ENCODE results near the gene LONRF2. TPM values are rescaled to one million over a fixed set of nuclear protein-coding genes. Genes with fewer than 3 reads are reported as not detected.

LONRF2 gene
- total and polyA plus RNA-seq, 3 experiments from 2014 or later = 0.13 to 0.20 TPM; not detected in 1

DNA sequence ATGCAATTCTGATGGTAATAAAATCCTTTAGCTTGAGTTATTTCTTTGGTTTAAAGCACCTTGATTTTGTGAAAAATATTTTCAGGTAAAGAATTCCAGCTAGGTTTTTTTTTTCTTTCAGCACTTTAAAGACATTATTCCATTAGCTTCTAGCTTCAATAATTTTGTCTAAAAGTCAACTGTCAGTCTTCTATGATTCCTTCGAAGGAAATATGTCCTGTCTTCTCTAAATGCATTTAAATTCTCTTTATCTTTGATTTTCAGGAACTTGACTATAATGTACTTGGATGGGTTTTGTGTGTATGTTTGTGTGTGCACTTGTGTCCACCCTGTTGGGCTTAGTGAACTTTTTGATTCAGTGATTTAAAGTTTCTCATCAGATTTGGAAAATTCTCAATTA, 4.7 kb downstream of the LONRF2 start:
- CTCF ChIA-PET = no interaction called here
- Histone ChIP-seq H3K27ac (ENCODE audit: low read depth, low read length) (no peak overlapping the region), H3K4me3 (ENCODE audit: low read length) (no peak overlapping the region), H3K9me3 (ENCODE audit: low read length) (no peaks in the 10 kb centered on the region), H3K4me1 (ENCODE audit: insufficient read depth, low read length) (no peaks in the 10 kb centered on the region), H3K36me3 (ENCODE audit: insufficient read depth, low read length) (no peaks in the 10 kb centered on the region), H3K27me3 (ENCODE audit: insufficient read depth, low read length, poor library complexity, severe bottlenecking) (peaks cover 2% of the 10 kb centered on the region)
- Mint-ChIP-seq H3K27me3 (peaks cover 29 to 51% of the 10 kb centered on the region in 2 donors), H3K36me3 (no peaks in the 10 kb centered on the region), H3K27ac (no peak overlapping the region), H3K4me3 (no peak overlapping the region), H3K9me3 (peaks cover 6 to 20% (median 15%) of the 10 kb centered on the region in 5 donors), H3K4me1 (peaks cover 0 to 7% (median 0%) of the 10 kb centered on the region in 3 donors)
- no peak for DNase-seq
- POLR2A ChIA-PET = no interaction called here

DNA sequence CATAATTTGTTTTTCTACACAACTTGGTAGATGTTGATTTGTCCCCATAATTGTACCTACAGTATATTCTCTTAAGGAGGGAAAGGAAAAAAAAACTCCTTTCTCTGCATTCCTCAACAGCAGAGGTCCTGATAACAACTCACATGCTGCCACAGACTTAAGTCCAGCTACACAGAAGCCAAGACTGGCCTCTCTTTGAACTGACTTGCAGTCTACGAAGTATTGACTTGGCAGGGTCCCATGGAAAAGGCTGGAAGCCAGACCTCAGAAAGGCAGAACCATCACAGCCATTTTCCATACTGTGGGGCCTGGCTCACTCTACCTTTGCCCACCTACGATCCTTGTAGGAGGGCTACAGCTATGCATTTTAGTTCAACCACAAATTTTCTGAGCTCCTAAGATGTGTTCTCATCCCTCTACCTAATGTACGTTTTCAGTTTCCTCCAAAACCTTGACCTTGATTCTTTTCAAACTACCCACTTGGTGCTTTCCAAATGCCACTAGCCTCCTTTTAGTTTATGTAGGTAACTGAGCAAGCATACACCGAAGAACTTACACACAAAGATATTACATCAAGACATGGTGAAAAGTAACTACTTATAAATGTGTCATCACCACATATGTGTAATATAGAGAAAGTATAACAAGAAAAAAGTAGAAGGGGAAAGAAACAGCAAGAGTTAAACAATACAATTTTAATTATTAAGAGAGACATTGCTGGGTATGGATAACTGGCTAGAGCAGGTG, 12.2 kb downstream of the LONRF2 start:
- no peaks in the 10 kb centered on the region for H3K27me3 ChIP-seq (ENCODE audit: insufficient read depth, low read length, poor library complexity, severe bottlenecking)
- H3K36me3 ChIP-seq (ENCODE audit: insufficient read depth, low read length) = no peaks in the 10 kb centered on the region
- no peak overlapping the region for H3K4me3 ChIP-seq (ENCODE audit: low read length)
- no peaks in the 10 kb centered on the region for H3K4me1 Mint-ChIP-seq
- H3K27ac Mint-ChIP-seq = no peak overlapping the region
- H3K27me3 Mint-ChIP-seq = peaks cover 4 to 27% of the 10 kb centered on the region in 2 donors
- POLR2A ChIA-PET = no interaction called here
- H3K36me3 Mint-ChIP-seq = no peaks in the 10 kb centered on the region
- DNase-seq = no peak
- CTCF ChIA-PET = no interaction called here
- no peak overlapping the region for H3K27ac ChIP-seq (ENCODE audit: low read depth, low read length)
- no peaks in the 10 kb centered on the region for H3K4me1 ChIP-seq (ENCODE audit: insufficient read depth, low read length)
- H3K4me3 Mint-ChIP-seq = no peak overlapping the region
- no peaks in the 10 kb centered on the region for H3K9me3 ChIP-seq (ENCODE audit: low read length)
- H3K9me3 Mint-ChIP-seq = no peaks in the 10 kb centered on the region

DNA sequence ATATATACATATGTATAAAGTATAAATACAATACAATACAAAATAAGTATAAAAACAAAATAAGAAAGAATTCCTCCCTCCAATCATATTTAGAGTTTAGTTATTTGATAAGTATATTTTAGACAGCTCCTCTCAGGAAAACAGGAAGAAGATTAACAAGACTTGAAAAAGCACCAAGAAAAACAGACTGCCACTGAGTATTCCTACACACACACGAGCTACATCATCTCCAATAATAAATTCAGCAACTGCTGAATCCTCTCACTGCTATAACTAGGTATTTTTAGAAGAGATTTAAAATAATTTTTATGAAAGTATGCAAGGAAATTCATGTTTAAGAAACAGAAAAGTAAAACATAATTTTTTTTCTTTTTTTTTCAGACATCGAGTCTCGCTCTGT, 13.0 kb downstream of the LONRF2 start:
- H3K27ac ChIP-seq (ENCODE audit: low read depth, low read length) = no peak overlapping the region
- H3K27ac Mint-ChIP-seq = no peak overlapping the region
- no peaks in the 10 kb centered on the region for H3K4me1 Mint-ChIP-seq
- no peaks in the 10 kb centered on the region for H3K9me3 ChIP-seq (ENCODE audit: low read length)
- no peak overlapping the region for H3K4me3 Mint-ChIP-seq
- H3K27me3 Mint-ChIP-seq = peaks cover 4 to 27% of the 10 kb centered on the region in 2 donors
- no peaks in the 10 kb centered on the region for H3K27me3 ChIP-seq (ENCODE audit: insufficient read depth, low read length, poor library complexity, severe bottlenecking)
- no peak for DNase-seq
- H3K36me3 Mint-ChIP-seq = no peaks in the 10 kb centered on the region
- POLR2A ChIA-PET = no interaction called here
- H3K4me1 ChIP-seq (ENCODE audit: insufficient read depth, low read length) = no peaks in the 10 kb centered on the region
- no peaks in the 10 kb centered on the region for H3K36me3 ChIP-seq (ENCODE audit: insufficient read depth, low read length)
- no peak overlapping the region for H3K4me3 ChIP-seq (ENCODE audit: low read length)
- peaks cover 0 to under 1% (median 0%) of the 10 kb centered on the region in 5 donors for H3K9me3 Mint-ChIP-seq
- CTCF ChIA-PET = no interaction called here

DNA sequence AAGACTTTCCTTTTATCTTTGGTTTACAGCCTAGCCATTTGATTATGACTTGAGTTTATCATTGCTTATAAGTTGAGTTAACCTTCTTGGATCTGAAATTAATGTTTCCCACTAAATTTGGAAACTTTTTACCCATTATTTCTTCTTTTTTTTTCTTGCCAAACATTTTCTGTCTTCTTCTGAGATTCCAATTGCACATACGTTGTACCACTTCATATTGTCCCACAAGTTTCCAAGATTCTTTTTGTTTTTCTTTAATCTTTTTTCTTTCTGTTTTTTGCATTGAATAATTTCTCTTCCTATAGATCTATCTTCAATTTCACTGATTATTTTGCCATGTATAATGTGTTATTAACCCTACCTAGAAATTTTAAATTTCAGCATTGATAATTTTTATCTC, 18.6 kb downstream of the LONRF2 start:
- ChIA-PET CTCF (no interaction called here), POLR2A (no interaction called here)
- H3K27ac Mint-ChIP-seq = no peak overlapping the region
- no peak for DNase-seq
- no peaks in the 10 kb centered on the region for H3K9me3 ChIP-seq (ENCODE audit: low read length)
- no peaks in the 10 kb centered on the region for H3K4me1 Mint-ChIP-seq
- H3K27me3 ChIP-seq (ENCODE audit: insufficient read depth, low read length, poor library complexity, severe bottlenecking) = no peaks in the 10 kb centered on the region
- H3K27ac ChIP-seq (ENCODE audit: low read depth, low read length) = no peak overlapping the region
- H3K4me1 ChIP-seq (ENCODE audit: insufficient read depth, low read length) = no peaks in the 10 kb centered on the region
- H3K36me3 ChIP-seq (ENCODE audit: insufficient read depth, low read length) = no peaks in the 10 kb centered on the region
- no peak overlapping the region for H3K4me3 ChIP-seq (ENCODE audit: low read length)
- H3K9me3 Mint-ChIP-seq = peaks cover 0 to 2% (median 0%) of the 10 kb centered on the region in 5 donors
- no peaks in the 10 kb centered on the region for H3K36me3 Mint-ChIP-seq
- no peak overlapping the region for H3K4me3 Mint-ChIP-seq
- H3K27me3 Mint-ChIP-seq = peaks cover 3 to 8% of the 10 kb centered on the region in 2 donors

DNA sequence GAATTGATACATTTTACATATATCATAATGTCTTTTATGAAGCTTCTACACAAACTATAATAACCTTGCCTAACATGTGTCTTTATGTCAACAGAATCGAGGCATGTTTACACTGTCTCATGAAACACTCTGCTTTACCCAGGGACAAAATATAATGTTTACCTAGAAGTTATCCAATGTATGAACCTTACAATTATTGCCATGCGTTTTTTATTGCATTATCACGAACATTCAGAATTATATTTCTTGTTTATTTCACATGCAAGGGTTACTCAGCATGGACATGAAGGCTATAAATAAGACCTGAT, 19.8 kb downstream of the LONRF2 start:
- Mint-ChIP-seq H3K27ac (no peak overlapping the region), H3K27me3 (peaks cover 3 to 12% of the 10 kb centered on the region in 2 donors)
- CTCF ChIA-PET = no interaction called here

DNA sequence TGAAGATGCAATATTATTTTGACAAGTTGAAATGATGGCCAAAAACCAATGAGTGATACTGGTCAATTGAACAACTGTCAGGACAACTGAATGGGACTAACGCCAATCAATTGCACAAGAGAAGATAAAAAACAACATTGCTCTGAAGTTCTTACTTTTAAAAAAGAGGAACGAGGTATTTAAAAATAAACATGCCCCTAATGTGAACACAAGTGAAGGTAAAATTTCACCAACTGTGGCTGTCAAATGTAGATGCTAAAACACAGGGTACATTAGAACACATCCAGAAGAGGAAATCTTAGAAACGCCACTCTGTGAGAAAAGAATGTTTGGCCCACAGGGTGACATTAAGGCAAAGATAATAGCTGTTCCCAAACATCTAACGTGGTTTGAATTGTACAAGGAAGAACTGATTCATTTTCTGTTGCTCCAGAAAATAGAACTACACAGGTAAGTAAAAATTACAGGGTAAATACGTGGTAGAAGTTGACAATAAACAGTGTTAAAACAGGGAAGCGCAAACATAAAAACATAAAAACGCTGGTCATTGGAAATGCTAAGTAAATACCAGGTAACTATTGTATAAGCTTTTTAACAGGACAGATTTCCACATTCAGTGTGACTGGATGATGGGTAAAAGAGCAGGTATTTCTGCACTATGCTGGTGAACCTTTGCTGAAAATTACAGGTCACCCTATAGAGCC, 20.3 kb downstream of the LONRF2 start:
- no peak overlapping the region for H3K4me3 Mint-ChIP-seq
- Histone ChIP-seq H3K4me1 (ENCODE audit: insufficient read depth, low read length) (no peaks in the 10 kb centered on the region), H3K4me3 (ENCODE audit: low read length) (no peak overlapping the region), H3K36me3 (ENCODE audit: insufficient read depth, low read length) (no peaks in the 10 kb centered on the region), H3K27ac (ENCODE audit: low read depth, low read length) (no peak overlapping the region), H3K27me3 (ENCODE audit: insufficient read depth, low read length, poor library complexity, severe bottlenecking) (no peaks in the 10 kb centered on the region), H3K9me3 (ENCODE audit: low read length) (no peaks in the 10 kb centered on the region)
- CTCF ChIA-PET = no interaction called here
- H3K27me3 Mint-ChIP-seq = peaks cover 3 to 12% of the 10 kb centered on the region in 2 donors
- no peaks in the 10 kb centered on the region for H3K4me1 Mint-ChIP-seq
- POLR2A ChIA-PET = no interaction called here
- H3K36me3 Mint-ChIP-seq = no peaks in the 10 kb centered on the region
- no peak for DNase-seq
- no peak overlapping the region for H3K27ac Mint-ChIP-seq
- peaks cover 0 to 2% (median 0%) of the 10 kb centered on the region in 5 donors for H3K9me3 Mint-ChIP-seq

More for the DNA sequence above, 19.8 kb downstream of the LONRF2 start:
- no peaks in the 10 kb centered on the region for H3K9me3 ChIP-seq (ENCODE audit: low read length)
- POLR2A ChIA-PET = no interaction called here
- H3K27me3 ChIP-seq (ENCODE audit: insufficient read depth, low read length, poor library complexity, severe bottlenecking) = no peaks in the 10 kb centered on the region
- Mint-ChIP-seq H3K9me3 (peaks cover 0 to 2% (median 0%) of the 10 kb centered on the region in 5 donors), H3K4me3 (no peak overlapping the region), H3K36me3 (no peaks in the 10 kb centered on the region), H3K4me1 (no peaks in the 10 kb centered on the region)
- no peaks in the 10 kb centered on the region for H3K36me3 ChIP-seq (ENCODE audit: insufficient read depth, low read length)
- H3K4me3 ChIP-seq (ENCODE audit: low read length) = no peak overlapping the region
- no peaks in the 10 kb centered on the region for H3K4me1 ChIP-seq (ENCODE audit: insufficient read depth, low read length)
- DNase-seq = no peak
- H3K27ac ChIP-seq (ENCODE audit: low read depth, low read length) = no peak overlapping the region

DNA sequence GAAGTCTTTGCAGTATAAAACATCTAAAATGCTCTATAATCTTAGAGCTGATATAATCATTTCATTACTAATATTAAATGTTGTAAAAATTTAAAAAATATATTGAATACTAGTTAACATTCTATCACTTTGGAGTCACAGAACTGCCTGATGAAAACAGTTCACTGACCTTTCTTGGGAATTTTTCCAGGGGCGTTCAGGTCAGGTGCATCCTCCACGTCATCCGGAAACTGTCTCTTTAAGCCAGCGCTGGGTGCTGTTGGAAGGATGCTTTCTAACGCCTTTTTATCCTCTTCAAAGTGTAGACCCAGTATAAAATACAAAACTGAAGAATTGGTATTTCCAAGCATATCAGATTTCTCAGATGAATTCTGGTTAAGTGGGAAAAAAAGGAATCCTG, 22.8 kb downstream of the LONRF2 start:
- H3K4me3 Mint-ChIP-seq = no peak overlapping the region
- DNase-seq = no peak
- H3K36me3 ChIP-seq (ENCODE audit: insufficient read depth, low read length) = no peaks in the 10 kb centered on the region
- no peak overlapping the region for H3K27ac ChIP-seq (ENCODE audit: low read depth, low read length)
- CTCF ChIA-PET = interaction anchor here (1.0 kb wide), 1 partner anchor 37 kb away, joined by 3 read pairs; no protein-coding TSS in a partner anchor
- H3K9me3 ChIP-seq (ENCODE audit: low read length) = no peaks in the 10 kb centered on the region
- peaks cover 4% of the 10 kb centered on the region for H3K27me3 ChIP-seq (ENCODE audit: insufficient read depth, low read length, poor library complexity, severe bottlenecking)
- peaks cover 0 to 2% (median 0%) of the 10 kb centered on the region in 5 donors for H3K9me3 Mint-ChIP-seq
- H3K27ac Mint-ChIP-seq = no peak overlapping the region
- no peaks in the 10 kb centered on the region for H3K4me1 Mint-ChIP-seq
- POLR2A ChIA-PET = no interaction called here
- no peaks in the 10 kb centered on the region for H3K36me3 Mint-ChIP-seq
- H3K4me3 ChIP-seq (ENCODE audit: low read length) = no peak overlapping the region
- peaks cover 6 to 12% of the 10 kb centered on the region in 2 donors for H3K27me3 Mint-ChIP-seq
- no peaks in the 10 kb centered on the region for H3K4me1 ChIP-seq (ENCODE audit: insufficient read depth, low read length)

DNA sequence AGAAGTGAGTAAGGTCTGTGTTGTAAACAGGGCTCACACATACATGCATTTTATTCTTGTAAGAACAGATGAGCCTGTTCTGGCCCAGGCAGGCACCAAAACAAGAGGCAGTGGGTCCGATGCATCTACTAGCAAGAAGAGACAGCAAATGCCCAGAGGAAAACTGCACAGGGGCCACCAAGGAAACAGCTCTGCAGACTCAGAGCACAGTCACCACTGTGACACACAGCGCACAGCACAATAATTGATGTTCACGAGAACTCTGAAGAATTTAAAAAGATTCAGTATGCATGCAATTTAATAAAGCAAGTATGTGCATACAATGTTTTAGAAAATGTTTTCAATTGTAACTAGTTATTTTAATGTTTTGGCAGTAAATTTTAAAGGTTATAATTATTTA, 24.8 kb downstream of the LONRF2 start:
- H3K27ac ChIP-seq (ENCODE audit: low read depth, low read length) = no peak overlapping the region
- H3K4me1 ChIP-seq (ENCODE audit: insufficient read depth, low read length) = no peaks in the 10 kb centered on the region
- Mint-ChIP-seq H3K27me3 (peaks cover 6 to 12% of the 10 kb centered on the region in 2 donors), H3K36me3 (no peaks in the 10 kb centered on the region), H3K9me3 (no peaks in the 10 kb centered on the region), H3K27ac (no peak overlapping the region), H3K4me1 (no peaks in the 10 kb centered on the region), H3K4me3 (no peak overlapping the region)
- CTCF ChIA-PET = no interaction called here
- peaks cover 4% of the 10 kb centered on the region for H3K27me3 ChIP-seq (ENCODE audit: insufficient read depth, low read length, poor library complexity, severe bottlenecking)
- DNase-seq = no peak
- no peaks in the 10 kb centered on the region for H3K9me3 ChIP-seq (ENCODE audit: low read length)
- H3K36me3 ChIP-seq (ENCODE audit: insufficient read depth, low read length) = no peaks in the 10 kb centered on the region
- POLR2A ChIA-PET = no interaction called here
- no peak overlapping the region for H3K4me3 ChIP-seq (ENCODE audit: low read length)

All from CD8-positive, alpha-beta memory T cell (primary cell).